ENCODE data around the gene PSMB7.

- TF ChIP-seq ELF4 (CRISPR knock-in tag; IDR thresholded peaks at IDR 0.05; ENCODE audit: low read depth) = no peak
- no peak for TF ChIP-seq ZNF317 (CRISPR knock-in tag; IDR thresholded peaks at IDR 0.05; ENCODE audit: borderline replicate concordance, low read depth)
- no peak for TF ChIP-seq CTCF (IDR thresholded peaks at IDR 0.05)
- TF ChIP-seq MAX (CRISPR knock-in tag; IDR thresholded peaks at IDR 0.05) = no peak
- no peak for TF ChIP-seq USF1 (CRISPR knock-in tag; IDR thresholded peaks at IDR 0.05)
- no peak for TF ChIP-seq MXD4 (CRISPR knock-in tag; IDR thresholded peaks at IDR 0.05; ENCODE audit: borderline replicate concordance)
- no peak for TF ChIP-seq SMAD4 (CRISPR knock-in tag; IDR thresholded peaks at IDR 0.05)
- no peak for TF ChIP-seq ZSCAN18 (CRISPR knock-in tag; IDR thresholded peaks at IDR 0.05)
- no peak for TF ChIP-seq JUN (CRISPR knock-in tag; IDR thresholded peaks at IDR 0.05)
- no peak for TF ChIP-seq GABPB1 (CRISPR knock-in tag; IDR thresholded peaks at IDR 0.05)
- no peak for TF ChIP-seq ATF2 (CRISPR knock-in tag; IDR thresholded peaks at IDR 0.05; ENCODE audit: borderline replicate concordance, low read depth)
- no peak for TF ChIP-seq PRDM15 (CRISPR knock-in tag; IDR thresholded peaks at IDR 0.05)
- no peak for TF ChIP-seq KAT7 (CRISPR knock-in tag; IDR thresholded peaks at IDR 0.05; ENCODE audit: borderline replicate concordance)
- TF ChIP-seq ZNF416 (CRISPR knock-in tag; IDR thresholded peaks at IDR 0.05) = no peak
Observed at GRCh38 chr9:124348831-124349230, 66.4 kb downstream of the PSMB7 start.

Data from WTC11 (cell line).